Thyroid gland (tissue), 4 donors: ENCODE measurements around the gene WNT4.

Experiments
- POLR2A ChIP-seq, 2 donors: fragments of 450-650 bp; IDR thresholded peaks; one replicate each; pipeline ENCODE4 v1.6.1; 2017; ENCODE audit warnings: antibody characterized with exemption in 2 of 2, mild to moderate bottlenecking in 2 of 2, moderate library complexity in 1 of 2
- TF ChIP-seq, protein P1 (sequence below), 6 experiments: fragments of 200-600 bp in 3 of 6; fragments of 450-650 bp in 3 of 6; sonication (generic) in 3 of 6; IDR thresholded peaks; one replicate each; pipeline ENCODE4 v1.5.1; 2016 to 2019; ENCODE audit warnings: antibody characterized with exemption in 6 of 6, mild to moderate bottlenecking in 2 of 6, inconsistent platforms in 1 of 6, moderate library complexity in 1 of 6

DNA sequence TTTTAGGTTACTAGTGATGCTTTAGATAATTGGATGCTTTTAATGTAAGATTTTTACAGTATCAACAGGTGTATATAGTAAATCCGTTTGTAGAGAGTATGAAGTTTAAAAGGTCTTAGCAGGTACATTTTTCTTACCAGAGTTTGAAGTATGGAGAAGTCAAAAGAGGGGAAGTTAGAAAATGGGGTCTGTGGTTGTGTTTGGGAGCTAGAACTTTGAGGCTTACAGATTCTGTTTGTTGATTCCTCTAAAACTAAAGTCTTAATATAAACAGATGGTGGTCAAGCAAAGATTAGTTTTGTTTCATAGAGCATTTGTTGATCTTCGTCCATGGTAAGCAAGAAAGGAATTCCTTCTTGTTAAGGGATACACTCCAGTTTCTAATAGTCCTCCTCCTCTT lies 54.6 kb downstream of the WNT4 start:
- TF ChIP-seq, protein P1, sequence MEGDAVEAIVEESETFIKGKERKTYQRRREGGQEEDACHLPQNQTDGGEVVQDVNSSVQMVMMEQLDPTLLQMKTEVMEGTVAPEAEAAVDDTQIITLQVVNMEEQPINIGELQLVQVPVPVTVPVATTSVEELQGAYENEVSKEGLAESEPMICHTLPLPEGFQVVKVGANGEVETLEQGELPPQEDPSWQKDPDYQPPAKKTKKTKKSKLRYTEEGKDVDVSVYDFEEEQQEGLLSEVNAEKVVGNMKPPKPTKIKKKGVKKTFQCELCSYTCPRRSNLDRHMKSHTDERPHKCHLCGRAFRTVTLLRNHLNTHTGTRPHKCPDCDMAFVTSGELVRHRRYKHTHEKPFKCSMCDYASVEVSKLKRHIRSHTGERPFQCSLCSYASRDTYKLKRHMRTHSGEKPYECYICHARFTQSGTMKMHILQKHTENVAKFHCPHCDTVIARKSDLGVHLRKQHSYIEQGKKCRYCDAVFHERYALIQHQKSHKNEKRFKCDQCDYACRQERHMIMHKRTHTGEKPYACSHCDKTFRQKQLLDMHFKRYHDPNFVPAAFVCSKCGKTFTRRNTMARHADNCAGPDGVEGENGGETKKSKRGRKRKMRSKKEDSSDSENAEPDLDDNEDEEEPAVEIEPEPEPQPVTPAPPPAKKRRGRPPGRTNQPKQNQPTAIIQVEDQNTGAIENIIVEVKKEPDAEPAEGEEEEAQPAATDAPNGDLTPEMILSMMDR (IDR thresholded peaks at IDR 0.05) = no peak
- TF ChIP-seq POLR2A (IDR thresholded peaks at IDR 0.05) = no peak
